Astrocyte of the cerebellum (primary cell): ENCODE measurements around the gene ESYT1.

Experiments used
- DNase-seq: peaks from one replicate; pipeline ENCODE4 v3.0.0-alpha.2; 2011; ENCODE audit warnings: low read depth
- H3K4me3 ChIP-seq: 2 replicates; pipeline ENCODE4 v1.5.1; 2011; ENCODE audit warnings: mild to moderate bottlenecking, low read depth, low read length, moderate library complexity
- CTCF ChIP-seq: IDR thresholded peaks from 2 replicates; pipeline ENCODE4 v1.5.1; 2012; ENCODE audit warnings: low read length, low read depth, moderate library complexity, mild to moderate bottlenecking; ENCODE audit errors: missing control alignments
- in situ Hi-C: cut with HindIII; loops from 2 replicates; pipeline ENCODE4 v1.10.0; 2017; ENCODE audit warnings: low sequenced_read_pairs

The ESYT1 gene

GRCh38 chr12:56081393-56082347 lies 46.4 kb upstream of the ESYT1 start:
- TF ChIP-seq CTCF, result no peak

GRCh38 chr12:56082382-56082781 lies 45.7 kb upstream of the ESYT1 start:
- no peak for TF ChIP-seq CTCF
- no peak for DNase-seq
- no peak overlapping the region for H3K4me3 ChIP-seq
- in situ Hi-C loops, result no loop called here

More at GRCh38 chr12:56081393-56082347, 46.4 kb upstream of the ESYT1 start:
- no peak for DNase-seq
- H3K4me3 ChIP-seq, result no peak overlapping the region
- in situ Hi-C loops, result no loop called here

- DNase-seq, result no peak
- in situ Hi-C loops, result no loop called here
- TF ChIP-seq CTCF, result no peak
- H3K4me3 ChIP-seq, result no peak overlapping the region
Observed at GRCh38 chr12:56082967-56083366, 45.1 kb upstream of the ESYT1 start.

GRCh38 chr12:56084958-56085543 lies 43.0 kb upstream of the ESYT1 start:
- no peak overlapping the region for H3K4me3 ChIP-seq
- in situ Hi-C loops, result no loop called here
- TF ChIP-seq CTCF, result peak; percentile 35

GRCh38 chr12:56086096-56086495 lies 42.0 kb upstream of the ESYT1 start:
- no peak overlapping the region for H3K4me3 ChIP-seq
- no peak for TF ChIP-seq CTCF
- in situ Hi-C loops, result no loop called here
- no peak for DNase-seq

More at GRCh38 chr12:56084958-56085543, 43.0 kb upstream of the ESYT1 start:
- DNase-seq, result no peak

- in situ Hi-C loops, result no loop called here
- TF ChIP-seq CTCF, result no peak
- no peak for DNase-seq
- H3K4me3 ChIP-seq, result no peak overlapping the region
Observed at GRCh38 chr12:56086608-56087007, 41.5 kb upstream of the ESYT1 start.
